Choroid plexus epithelial cell (primary cell): ENCODE results near the gene MYLK4.

Experiments used
- DNase-seq: peaks from one replicate; pipeline ENCODE4 v3.0.0-alpha.2; 2010; ENCODE audit warnings: low read depth
- H3K4me3 ChIP-seq: 2 replicates; pipeline ENCODE4 v1.5.1; 2011; ENCODE audit warnings: low read depth, mild to moderate bottlenecking, control low read depth, low read length, moderate library complexity
- TF ChIP-seq, protein P1 (sequence below): conservative IDR thresholded peaks from 2 replicates; pipeline ENCODE4 v1.5.1; 2011; ENCODE audit warnings: low read depth, mild to moderate bottlenecking, control low read depth, inconsistent platforms, low read length, moderate library complexity

Gene MYLK4

GRCh38 chr6:2734488-2735166 is 16.1 kb downstream of the MYLK4 start:
- TF ChIP-seq, protein P1, sequence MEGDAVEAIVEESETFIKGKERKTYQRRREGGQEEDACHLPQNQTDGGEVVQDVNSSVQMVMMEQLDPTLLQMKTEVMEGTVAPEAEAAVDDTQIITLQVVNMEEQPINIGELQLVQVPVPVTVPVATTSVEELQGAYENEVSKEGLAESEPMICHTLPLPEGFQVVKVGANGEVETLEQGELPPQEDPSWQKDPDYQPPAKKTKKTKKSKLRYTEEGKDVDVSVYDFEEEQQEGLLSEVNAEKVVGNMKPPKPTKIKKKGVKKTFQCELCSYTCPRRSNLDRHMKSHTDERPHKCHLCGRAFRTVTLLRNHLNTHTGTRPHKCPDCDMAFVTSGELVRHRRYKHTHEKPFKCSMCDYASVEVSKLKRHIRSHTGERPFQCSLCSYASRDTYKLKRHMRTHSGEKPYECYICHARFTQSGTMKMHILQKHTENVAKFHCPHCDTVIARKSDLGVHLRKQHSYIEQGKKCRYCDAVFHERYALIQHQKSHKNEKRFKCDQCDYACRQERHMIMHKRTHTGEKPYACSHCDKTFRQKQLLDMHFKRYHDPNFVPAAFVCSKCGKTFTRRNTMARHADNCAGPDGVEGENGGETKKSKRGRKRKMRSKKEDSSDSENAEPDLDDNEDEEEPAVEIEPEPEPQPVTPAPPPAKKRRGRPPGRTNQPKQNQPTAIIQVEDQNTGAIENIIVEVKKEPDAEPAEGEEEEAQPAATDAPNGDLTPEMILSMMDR, result no peak
- DNase-seq, result no peak
- H3K4me3 ChIP-seq, result no peak overlapping the region

DNA sequence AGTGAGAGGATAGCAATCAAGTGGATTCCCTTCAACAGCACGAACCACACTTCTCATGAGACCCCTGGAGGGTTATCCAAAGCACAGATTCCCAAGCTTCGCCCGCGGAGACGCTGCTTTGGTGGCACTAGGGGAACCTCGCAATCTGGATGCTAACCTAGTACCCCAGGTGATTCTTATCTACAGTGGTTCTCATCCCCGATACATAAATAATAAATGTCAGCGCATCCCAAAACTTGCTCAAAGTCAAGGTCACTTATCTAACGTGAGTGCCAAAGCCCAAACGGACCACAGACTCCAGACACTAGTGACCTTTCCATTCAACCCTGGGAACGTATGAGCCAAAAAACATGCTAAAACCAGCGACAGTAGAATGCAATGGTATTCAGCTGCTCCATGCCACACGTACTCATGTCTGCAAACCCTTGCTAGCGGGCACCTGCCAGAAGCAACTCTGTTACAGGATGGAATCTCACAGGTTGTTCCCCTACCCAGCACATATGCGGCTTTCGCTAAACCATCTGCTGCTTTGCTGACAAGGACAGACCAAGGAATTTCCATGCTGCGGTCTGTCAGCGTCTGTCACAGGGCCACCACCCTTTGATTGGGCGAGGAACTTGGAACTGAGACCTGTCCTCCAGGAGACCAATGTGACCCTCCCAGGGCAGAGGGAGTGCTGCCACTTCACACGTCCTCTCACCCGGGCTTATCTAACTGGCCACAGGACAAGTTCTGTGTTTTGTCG is 16.8 kb downstream of the MYLK4 start:
- no peak overlapping the region for H3K4me3 ChIP-seq
- TF ChIP-seq, protein P1, result no peak
- no peak for DNase-seq

- TF ChIP-seq, protein P1, result no peak
- DNase-seq, result peak; percentile 37
- no peak overlapping the region for H3K4me3 ChIP-seq
Measured at GRCh38 chr6:2733324-2733723, 17.4 kb downstream of the MYLK4 start.

- TF ChIP-seq, protein P1, result no peak
- DNase-seq, result peak; percentile 42
- H3K4me3 ChIP-seq, result no peak overlapping the region
Measured at GRCh38 chr6:2732503-2733089, 18.1 kb downstream of the MYLK4 start.

DNA sequence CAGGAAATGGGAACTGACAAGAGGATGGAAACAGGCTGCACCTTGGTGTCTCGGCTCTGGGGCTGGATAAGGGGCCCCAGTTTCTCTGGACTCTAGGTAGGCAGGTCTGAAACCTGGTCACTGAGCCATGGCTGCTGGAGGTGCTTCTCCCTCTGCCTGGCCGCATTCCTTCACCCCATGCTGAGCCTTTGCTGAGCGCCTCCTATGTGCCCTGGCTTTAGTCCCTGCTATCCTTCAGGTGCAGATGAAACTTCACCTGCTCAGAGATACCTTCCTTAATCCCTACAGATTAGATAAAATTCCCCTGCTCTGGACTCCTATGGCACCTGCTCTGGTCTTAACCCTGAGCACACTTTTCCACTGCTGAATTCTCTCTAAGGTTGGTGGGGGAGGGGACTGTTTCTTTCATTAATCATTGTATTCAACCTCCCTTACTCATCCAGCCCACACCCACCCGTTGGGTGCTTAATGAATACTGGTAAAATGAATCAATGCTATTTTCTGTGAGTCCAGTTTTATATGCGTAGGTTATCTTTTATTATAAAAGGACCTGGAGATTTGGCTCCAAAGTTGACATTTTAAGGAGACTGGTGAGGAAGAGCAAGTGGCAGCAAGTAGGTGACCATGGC is 19.3 kb downstream of the MYLK4 start:
- no peak overlapping the region for H3K4me3 ChIP-seq
- DNase-seq, result no peak
- TF ChIP-seq, protein P1, result no peak

GRCh38 chr6:2730353-2731107 is 20.2 kb downstream of the MYLK4 start:
- TF ChIP-seq, protein P1, result no peak
- DNase-seq, result no peak
- H3K4me3 ChIP-seq, result no peak overlapping the region
